ENCODE data around the gene PP2D1.
"Not testable (repeated sequence)": the region's sequence is repeated elsewhere in the genome, so short reads cannot be mapped to it uniquely, and the experiment has no call there.

PP2D1 gene

GRCh38 chr3:20046556-20046955 is 34.5 kb upstream of the PP2D1 start:
- TF ChIP-seq CTCF (IDR thresholded peaks at IDR 0.05) = no peak
- no peak for TF ChIP-seq ZFX (IDR thresholded peaks at IDR 0.05; ENCODE audit: borderline replicate concordance)

GRCh38 chr3:20045141-20045540 is 33.1 kb upstream of the PP2D1 start:
- H3K27ac ChIP-seq = not testable (repeated sequence)

More at GRCh38 chr3:20046556-20046955, 34.5 kb upstream of the PP2D1 start:
- H3K27ac ChIP-seq = no peak overlapping the region

DNA sequence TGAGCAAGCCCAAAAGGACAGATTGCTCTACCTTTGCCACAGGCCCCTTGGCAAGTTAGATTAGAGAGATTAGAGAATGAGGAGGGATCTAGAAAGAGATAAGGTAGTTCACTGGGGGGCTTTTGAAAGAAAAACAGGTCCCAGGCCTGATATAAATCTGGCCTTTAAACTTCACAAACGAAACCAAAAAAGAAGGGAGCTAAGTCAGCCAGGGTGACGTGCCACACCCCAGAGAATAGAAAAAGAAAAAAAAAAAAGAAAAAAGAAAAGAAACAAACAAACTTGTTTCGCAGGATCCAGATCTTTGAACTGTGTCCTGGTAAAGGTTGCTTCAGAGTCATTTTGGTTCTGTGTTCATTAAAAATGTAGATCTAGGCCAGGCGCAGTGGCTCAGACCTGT is 31.8 kb upstream of the PP2D1 start:
- H3K27ac ChIP-seq = no peak overlapping the region
- TF ChIP-seq CTCF (IDR thresholded peaks at IDR 0.05) = no peak
- no peak for TF ChIP-seq ZFX (IDR thresholded peaks at IDR 0.05; ENCODE audit: borderline replicate concordance)

DNA sequence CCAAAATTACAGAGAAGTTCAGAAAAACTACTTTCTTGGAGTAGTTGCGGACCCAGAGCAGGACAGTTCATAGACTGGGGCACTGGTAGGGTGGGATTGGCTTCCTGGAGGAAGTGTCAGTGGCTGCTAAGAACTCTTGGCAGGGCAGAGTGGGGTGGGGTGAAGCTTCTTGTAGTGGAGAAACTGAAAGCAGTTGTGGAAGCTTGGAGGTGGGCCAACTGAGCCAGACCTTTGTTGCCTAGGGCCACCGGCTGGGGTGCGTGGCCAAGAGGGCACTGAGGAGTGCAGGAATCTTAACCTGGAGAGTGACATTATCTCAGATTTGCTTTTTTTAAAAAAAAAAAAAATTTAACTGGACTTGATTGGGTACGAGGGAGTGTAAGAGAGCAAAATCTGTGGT is 31.3 kb upstream of the PP2D1 start:
- H3K27ac ChIP-seq = no peak overlapping the region
- TF ChIP-seq ZFX (IDR thresholded peaks at IDR 0.05; ENCODE audit: borderline replicate concordance) = no peak
- TF ChIP-seq CTCF (IDR thresholded peaks at IDR 0.05) = no peak

- no peak for TF ChIP-seq ZFX (IDR thresholded peaks at IDR 0.05; ENCODE audit: borderline replicate concordance)
- TF ChIP-seq CTCF (IDR thresholded peaks at IDR 0.05) = no peak
- no peak overlapping the region for H3K27ac ChIP-seq
Measured at GRCh38 chr3:20042331-20042730, 30.3 kb upstream of the PP2D1 start.

DNA sequence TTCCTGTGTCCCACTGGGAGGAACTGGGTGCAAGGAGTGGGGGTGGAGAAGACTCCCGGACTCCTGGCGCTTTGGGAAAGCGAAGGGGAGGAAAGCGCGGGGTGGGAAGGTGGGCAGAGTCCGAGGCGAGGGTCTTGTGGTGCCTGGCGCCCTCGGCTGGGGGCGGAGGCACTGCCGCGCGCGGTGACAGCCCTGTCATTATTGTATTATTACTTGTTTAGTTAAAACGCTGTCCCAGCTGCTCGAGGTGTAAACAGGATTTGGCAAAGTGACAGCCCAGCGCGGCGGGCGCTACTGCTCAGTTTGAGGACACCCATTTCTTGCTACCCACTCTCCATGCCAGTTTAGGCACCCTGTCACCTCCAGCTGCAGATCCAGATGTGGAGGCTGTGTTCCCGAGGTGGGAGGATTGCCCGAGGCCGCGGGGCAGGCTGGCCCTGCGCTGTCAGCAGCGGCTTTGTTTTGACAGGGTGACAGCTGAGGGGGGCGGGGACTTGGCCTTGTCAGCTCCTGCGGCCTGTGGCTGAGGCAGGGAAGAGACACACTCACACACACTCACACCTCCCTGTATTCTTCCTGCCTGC is 29.2 kb upstream of the PP2D1 start:
- no peak for TF ChIP-seq CTCF (IDR thresholded peaks at IDR 0.05)
- no peak for TF ChIP-seq ZFX (IDR thresholded peaks at IDR 0.05; ENCODE audit: borderline replicate concordance)
- H3K27ac ChIP-seq = peak overlapping the region; percentile 85

- H3K27ac ChIP-seq = peak overlapping the region; percentile 85
- TF ChIP-seq ZFX (IDR thresholded peaks at IDR 0.05; ENCODE audit: borderline replicate concordance) (no peak), CTCF (IDR thresholded peaks at IDR 0.05) (peak; percentile 27)
Measured at GRCh38 chr3:20040548-20041196, 28.6 kb upstream of the PP2D1 start.
